ENCODE data around the gene ADAMTS12.

GRCh38 chr5:33490071-33490665 lies 401.6 kb downstream of the ADAMTS12 start:
- TF ChIP-seq POLR2A (IDR thresholded peaks at IDR 0.05): no peak
- no peak for TF ChIP-seq CTCF (IDR thresholded peaks at IDR 0.05)

All from lower leg skin (tissue), 3 donors.